ENCODE data around the gene MPZL2. TPM values are rescaled to one million over a fixed set of nuclear protein-coding genes. Genes with fewer than 3 reads are reported as not detected.

The MPZL2 gene
- total and polyA plus RNA-seq, 2 of the 13 experiments (the other 11 are each of a cell fraction or from before 2014, with no cell fraction given), result 27.9 to 53.7 TPM

DNA sequence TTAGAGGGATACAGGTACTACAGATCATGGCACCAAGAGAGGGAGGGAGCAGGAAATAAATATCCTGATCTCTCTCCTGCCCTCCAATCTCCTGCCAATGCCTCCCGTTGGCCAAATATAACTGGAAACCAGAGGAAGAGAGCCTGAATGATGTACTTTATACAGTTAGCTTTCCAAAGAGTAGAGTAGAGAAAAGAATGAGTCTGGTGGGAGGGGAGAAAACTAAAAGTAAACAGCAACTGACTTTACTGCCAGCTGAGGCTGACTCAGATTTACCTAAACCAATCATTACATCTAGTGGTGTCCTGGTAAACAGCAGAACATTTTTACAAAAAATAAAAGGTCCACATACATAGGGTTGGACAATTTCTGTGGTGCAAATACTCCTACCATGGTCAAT lies 17.1 kb downstream of the MPZL2 start (continued):
- no peak for TF ChIP-seq RERE (CRISPR knock-in tag; IDR thresholded peaks at IDR 0.05; ENCODE audit: low read depth)
- TF ChIP-seq, protein P1, sequence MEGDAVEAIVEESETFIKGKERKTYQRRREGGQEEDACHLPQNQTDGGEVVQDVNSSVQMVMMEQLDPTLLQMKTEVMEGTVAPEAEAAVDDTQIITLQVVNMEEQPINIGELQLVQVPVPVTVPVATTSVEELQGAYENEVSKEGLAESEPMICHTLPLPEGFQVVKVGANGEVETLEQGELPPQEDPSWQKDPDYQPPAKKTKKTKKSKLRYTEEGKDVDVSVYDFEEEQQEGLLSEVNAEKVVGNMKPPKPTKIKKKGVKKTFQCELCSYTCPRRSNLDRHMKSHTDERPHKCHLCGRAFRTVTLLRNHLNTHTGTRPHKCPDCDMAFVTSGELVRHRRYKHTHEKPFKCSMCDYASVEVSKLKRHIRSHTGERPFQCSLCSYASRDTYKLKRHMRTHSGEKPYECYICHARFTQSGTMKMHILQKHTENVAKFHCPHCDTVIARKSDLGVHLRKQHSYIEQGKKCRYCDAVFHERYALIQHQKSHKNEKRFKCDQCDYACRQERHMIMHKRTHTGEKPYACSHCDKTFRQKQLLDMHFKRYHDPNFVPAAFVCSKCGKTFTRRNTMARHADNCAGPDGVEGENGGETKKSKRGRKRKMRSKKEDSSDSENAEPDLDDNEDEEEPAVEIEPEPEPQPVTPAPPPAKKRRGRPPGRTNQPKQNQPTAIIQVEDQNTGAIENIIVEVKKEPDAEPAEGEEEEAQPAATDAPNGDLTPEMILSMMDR (CRISPR knock-in tag; IDR thresholded peaks at IDR 0.05), result peak; percentile 37
- TF ChIP-seq CHD2 (IDR thresholded peaks at IDR 0.05; ENCODE audit: low read depth, low read length), result no peak
- TF ChIP-seq MEF2D (CRISPR knock-in tag; IDR thresholded peaks at IDR 0.05), result no peak
- TF ChIP-seq MNT (IDR thresholded peaks at IDR 0.05), result no peak
- TF ChIP-seq FOXP1 (IDR thresholded peaks at IDR 0.05), result no peak
- peak; percentile 62 for TF ChIP-seq FOXP1 (CRISPR knock-in tag; IDR thresholded peaks at IDR 0.05)
- TF ChIP-seq ZSCAN30 (CRISPR knock-in tag; IDR thresholded peaks at IDR 0.05), result no peak
- TF ChIP-seq, protein P2, sequence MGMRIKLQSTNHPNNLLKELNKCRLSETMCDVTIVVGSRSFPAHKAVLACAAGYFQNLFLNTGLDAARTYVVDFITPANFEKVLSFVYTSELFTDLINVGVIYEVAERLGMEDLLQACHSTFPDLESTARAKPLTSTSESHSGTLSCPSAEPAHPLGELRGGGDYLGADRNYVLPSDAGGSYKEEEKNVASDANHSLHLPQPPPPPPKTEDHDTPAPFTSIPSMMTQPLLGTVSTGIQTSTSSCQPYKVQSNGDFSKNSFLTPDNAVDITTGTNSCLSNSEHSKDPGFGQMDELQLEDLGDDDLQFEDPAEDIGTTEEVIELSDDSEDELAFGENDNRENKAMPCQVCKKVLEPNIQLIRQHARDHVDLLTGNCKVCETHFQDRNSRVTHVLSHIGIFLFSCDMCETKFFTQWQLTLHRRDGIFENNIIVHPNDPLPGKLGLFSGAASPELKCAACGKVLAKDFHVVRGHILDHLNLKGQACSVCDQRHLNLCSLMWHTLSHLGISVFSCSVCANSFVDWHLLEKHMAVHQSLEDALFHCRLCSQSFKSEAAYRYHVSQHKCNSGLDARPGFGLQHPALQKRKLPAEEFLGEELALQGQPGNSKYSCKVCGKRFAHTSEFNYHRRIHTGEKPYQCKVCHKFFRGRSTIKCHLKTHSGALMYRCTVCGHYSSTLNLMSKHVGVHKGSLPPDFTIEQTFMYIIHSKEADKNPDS (CRISPR knock-in tag; IDR thresholded peaks at IDR 0.05), result no peak
- no peak for TF ChIP-seq AHR (CRISPR knock-in tag; IDR thresholded peaks at IDR 0.05)
- TF ChIP-seq TSC22D2 (CRISPR knock-in tag; IDR thresholded peaks at IDR 0.05; ENCODE audit: borderline replicate concordance), result no peak
- TF ChIP-seq, protein P3, sequence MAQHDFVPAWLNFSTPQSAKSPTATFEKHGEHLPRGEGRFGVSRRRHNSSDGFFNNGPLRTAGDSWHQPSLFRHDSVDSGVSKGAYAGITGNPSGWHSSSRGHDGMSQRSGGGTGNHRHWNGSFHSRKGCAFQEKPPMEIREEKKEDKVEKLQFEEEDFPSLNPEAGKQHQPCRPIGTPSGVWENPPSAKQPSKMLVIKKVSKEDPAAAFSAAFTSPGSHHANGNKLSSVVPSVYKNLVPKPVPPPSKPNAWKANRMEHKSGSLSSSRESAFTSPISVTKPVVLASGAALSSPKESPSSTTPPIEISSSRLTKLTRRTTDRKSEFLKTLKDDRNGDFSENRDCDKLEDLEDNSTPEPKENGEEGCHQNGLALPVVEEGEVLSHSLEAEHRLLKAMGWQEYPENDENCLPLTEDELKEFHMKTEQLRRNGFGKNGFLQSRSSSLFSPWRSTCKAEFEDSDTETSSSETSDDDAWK (CRISPR knock-in tag; IDR thresholded peaks at IDR 0.05), result no peak
- TF ChIP-seq FOXA3 (CRISPR knock-in tag; IDR thresholded peaks at IDR 0.05), result peak; percentile 86
- no peak for TF ChIP-seq ZNF460 (CRISPR knock-in tag; IDR thresholded peaks at IDR 0.05; ENCODE audit: borderline replicate concordance)
- no peak for TF ChIP-seq KLF12 (CRISPR knock-in tag; IDR thresholded peaks at IDR 0.05; ENCODE audit: borderline replicate concordance)
- TF ChIP-seq ATF6 (CRISPR knock-in tag; conservative IDR thresholded peaks at IDR 0.05), result no peak
- TF ChIP-seq FOSL2 (CRISPR knock-in tag; IDR thresholded peaks at IDR 0.05), result peak; percentile 57
